ENCODE measurements around the gene GTF2F1.

- TF ChIP-seq CTCF (IDR thresholded peaks at IDR 0.05; ENCODE audit: low read length): no peak
- TF ChIP-seq EZH2phosphoT487 (IDR thresholded peaks at IDR 0.05; ENCODE audit: low read length): no peak
These were observed 28.6 kb downstream of the GTF2F1 start for GRCh38 chr19:6364353-6364752.
